Neural cell (in vitro differentiated cells): ENCODE results near the gene WFDC5. TPM values are rescaled to one million over a fixed set of nuclear protein-coding genes. Genes with fewer than 3 reads are reported as not detected.

Source experiments
- H2AFZ ChIP-seq: fragments of 200-600, 300-800 bp; sonication (generic), shearing (Covaris generic); 2 replicates; pipeline ENCODE4 v1.6.0; 2014; ENCODE audit warnings: low read depth, mild to moderate bottlenecking, antibody characterized with exemption, low read length, moderate library complexity
- H3F3A ChIP-seq: fragments of 200-600 bp; shearing (Covaris generic); 2 replicates; pipeline ENCODE4 v1.6.1; 2016; ENCODE audit warnings: mild to moderate bottlenecking, moderate library complexity, mixed read lengths, antibody characterized with exemption, low read length; ENCODE audit not compliant: insufficient read depth, poor library complexity, severe bottlenecking
- H3K27ac ChIP-seq: fragments of 200-600, 300-800 bp; sonication (generic), shearing (Covaris generic); 2 replicates; pipeline ENCODE4 v1.5.1; 2014; ENCODE audit warnings: mild to moderate bottlenecking, low read length, moderate library complexity
- H3K27me3 ChIP-seq: fragments of 300-800, 200-600 bp; sonication (generic), shearing (Covaris generic); 2 replicates; pipeline ENCODE4 v1.6.0; 2014; ENCODE audit warnings: mild to moderate bottlenecking, low read depth, low read length, moderate library complexity; ENCODE audit not compliant: insufficient read depth
- H3K36me3 ChIP-seq: fragments of 300-800, 200-600 bp; sonication (generic), shearing (Covaris generic); 2 replicates; pipeline ENCODE4 v1.5.1; 2014; ENCODE audit warnings: mild to moderate bottlenecking, antibody characterized with exemption, low read length, moderate library complexity; ENCODE audit not compliant: insufficient read depth
- H3K4me2 ChIP-seq: fragments of 300-800, 200-600 bp; sonication (generic), shearing (Covaris generic); 2 replicates; pipeline ENCODE4 v1.6.0; 2014; ENCODE audit warnings: mild to moderate bottlenecking, low read length
- H3K4me3 ChIP-seq: fragments of 300-800, 200-600 bp; sonication (generic), shearing (Covaris generic); 2 replicates; pipeline ENCODE4 v1.5.1; 2014; ENCODE audit warnings: mild to moderate bottlenecking, low read length, moderate library complexity
- H3K79me2 ChIP-seq: fragments of 200-600 bp; shearing (Covaris generic); replicated peaks from 2 replicates; pipeline ENCODE4 v1.6.0; 2014; ENCODE audit warnings: mild to moderate bottlenecking, low read length, moderate library complexity; ENCODE audit not compliant: insufficient read depth
- H3K9ac ChIP-seq: fragments of 300-800, 200-600 bp; sonication (generic), shearing (Covaris generic); 2 replicates; pipeline ENCODE4 v1.6.1; 2016; ENCODE audit warnings: mild to moderate bottlenecking, low read length, mixed read lengths
- H3K9me2 ChIP-seq: fragments of 200-600 bp; shearing (Covaris generic); 2 replicates; pipeline ENCODE4 v1.6.1; 2016; ENCODE audit warnings: mild to moderate bottlenecking, low read length, mixed read lengths; ENCODE audit not compliant: insufficient read depth
- H3K9me3 ChIP-seq: fragments of 200-600, 300-800 bp; sonication (generic), shearing (Covaris generic); 2 replicates; pipeline ENCODE4 v1.6.1; 2016; ENCODE audit warnings: mild to moderate bottlenecking, mixed run types, low read length, moderate library complexity, mixed read lengths
- H4K20me1 ChIP-seq: fragments of 200-600 bp; shearing (Covaris generic); 2 replicates; pipeline ENCODE4 v1.6.1; 2016; ENCODE audit warnings: mild to moderate bottlenecking, mixed run types; ENCODE audit not compliant: insufficient read depth
- CTCF ChIP-seq: fragments of 450-650 bp; IDR thresholded peaks from 2 replicates; pipeline ENCODE4 v1.5.1; 2014; ENCODE audit warnings: antibody characterized with exemption, mild to moderate bottlenecking, moderate library complexity; ENCODE audit not compliant: poor library complexity, severe bottlenecking
- EP300 ChIP-seq: fragments of 450-650 bp; conservative IDR thresholded peaks from 2 replicates; pipeline ENCODE4 v1.6.1; 2014; ENCODE audit warnings: antibody characterized with exemption, mild to moderate bottlenecking, moderate library complexity; ENCODE audit not compliant: poor library complexity, severe bottlenecking
- MXI1 ChIP-seq: fragments of 450-650 bp; conservative IDR thresholded peaks from 2 replicates; pipeline ENCODE4 v1.6.1; 2014; ENCODE audit warnings: antibody characterized with exemption, mild to moderate bottlenecking; ENCODE audit not compliant: poor library complexity, severe bottlenecking
- POLR2AphosphoS5 ChIP-seq: IDR thresholded peaks from 2 replicates; pipeline ENCODE4 v1.6.1; 2012
- RAD21 ChIP-seq: fragments of 450-650 bp; conservative IDR thresholded peaks from 2 replicates; pipeline ENCODE4 v1.6.1; 2014; ENCODE audit warnings: antibody characterized with exemption, mild to moderate bottlenecking, moderate library complexity
- SMC3 ChIP-seq: fragments of 450-650 bp; conservative IDR thresholded peaks from 2 replicates; pipeline ENCODE4 v1.6.1; 2014; ENCODE audit warnings: antibody characterized with exemption, mild to moderate bottlenecking, moderate library complexity; ENCODE audit not compliant: poor library complexity
- TAF1 ChIP-seq: IDR thresholded peaks from 2 replicates; pipeline ENCODE4 v1.6.1; 2012; ENCODE audit warnings: low read depth
- polyA plus RNA-seq: library from polyadenylated mRNA; depleted of rRNA; stranded (reverse); fragments of >200 nt; gene quantifications from 2 replicates; pipeline ENCODE4 v1.2.3, GENCODE V29; 2014
- TF ChIP-seq, protein P1 (sequence below): IDR thresholded peaks from 2 replicates; pipeline ENCODE4 v1.6.1; 2012; ENCODE audit warnings: borderline replicate concordance

WFDC5 gene
- polyA plus RNA-seq, 1 donor from 2014 or later, result not detected

- peaks cover 29% of the 10 kb centered on the region for H3K27me3 ChIP-seq
- no peaks in the 10 kb centered on the region for H3K36me3 ChIP-seq
- H3K9ac ChIP-seq, result no peak within 1 kb of the TSS
- H3F3A ChIP-seq, result no peaks in the 10 kb centered on the region
- no peaks in the 10 kb centered on the region for H3K79me2 ChIP-seq
- no peak within 1 kb of the TSS for H2AFZ ChIP-seq
- H3K4me3 ChIP-seq, result no peak within 1 kb of the TSS
- no peak within 1 kb of the TSS for H3K27ac ChIP-seq
- TF ChIP-seq TAF1 (no peak), MXI1 (no peak), SMC3 (no peak), CTCF (no peak), RAD21 (no peak)
- TF ChIP-seq, protein P1, sequence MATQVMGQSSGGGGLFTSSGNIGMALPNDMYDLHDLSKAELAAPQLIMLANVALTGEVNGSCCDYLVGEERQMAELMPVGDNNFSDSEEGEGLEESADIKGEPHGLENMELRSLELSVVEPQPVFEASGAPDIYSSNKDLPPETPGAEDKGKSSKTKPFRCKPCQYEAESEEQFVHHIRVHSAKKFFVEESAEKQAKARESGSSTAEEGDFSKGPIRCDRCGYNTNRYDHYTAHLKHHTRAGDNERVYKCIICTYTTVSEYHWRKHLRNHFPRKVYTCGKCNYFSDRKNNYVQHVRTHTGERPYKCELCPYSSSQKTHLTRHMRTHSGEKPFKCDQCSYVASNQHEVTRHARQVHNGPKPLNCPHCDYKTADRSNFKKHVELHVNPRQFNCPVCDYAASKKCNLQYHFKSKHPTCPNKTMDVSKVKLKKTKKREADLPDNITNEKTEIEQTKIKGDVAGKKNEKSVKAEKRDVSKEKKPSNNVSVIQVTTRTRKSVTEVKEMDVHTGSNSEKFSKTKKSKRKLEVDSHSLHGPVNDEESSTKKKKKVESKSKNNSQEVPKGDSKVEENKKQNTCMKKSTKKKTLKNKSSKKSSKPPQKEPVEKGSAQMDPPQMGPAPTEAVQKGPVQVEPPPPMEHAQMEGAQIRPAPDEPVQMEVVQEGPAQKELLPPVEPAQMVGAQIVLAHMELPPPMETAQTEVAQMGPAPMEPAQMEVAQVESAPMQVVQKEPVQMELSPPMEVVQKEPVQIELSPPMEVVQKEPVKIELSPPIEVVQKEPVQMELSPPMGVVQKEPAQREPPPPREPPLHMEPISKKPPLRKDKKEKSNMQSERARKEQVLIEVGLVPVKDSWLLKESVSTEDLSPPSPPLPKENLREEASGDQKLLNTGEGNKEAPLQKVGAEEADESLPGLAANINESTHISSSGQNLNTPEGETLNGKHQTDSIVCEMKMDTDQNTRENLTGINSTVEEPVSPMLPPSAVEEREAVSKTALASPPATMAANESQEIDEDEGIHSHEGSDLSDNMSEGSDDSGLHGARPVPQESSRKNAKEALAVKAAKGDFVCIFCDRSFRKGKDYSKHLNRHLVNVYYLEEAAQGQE, result no peak
- H3K9me3 ChIP-seq, result no peaks in the 10 kb centered on the region
- H4K20me1 ChIP-seq, result no peaks in the 10 kb centered on the region
- no peaks in the 10 kb centered on the region for H3K9me2 ChIP-seq
- H3K4me2 ChIP-seq, result no peak within 1 kb of the TSS
Observed at GRCh38 chr20:45100563-45101245, 14.3 kb downstream of the WFDC5 start, which contains the start of gene KCNS1. TSS of gene KCNS1 (minus strand) at chr20:45101127. CDS start at chr20:45099236, 1,891 bp downstream.

DNA sequence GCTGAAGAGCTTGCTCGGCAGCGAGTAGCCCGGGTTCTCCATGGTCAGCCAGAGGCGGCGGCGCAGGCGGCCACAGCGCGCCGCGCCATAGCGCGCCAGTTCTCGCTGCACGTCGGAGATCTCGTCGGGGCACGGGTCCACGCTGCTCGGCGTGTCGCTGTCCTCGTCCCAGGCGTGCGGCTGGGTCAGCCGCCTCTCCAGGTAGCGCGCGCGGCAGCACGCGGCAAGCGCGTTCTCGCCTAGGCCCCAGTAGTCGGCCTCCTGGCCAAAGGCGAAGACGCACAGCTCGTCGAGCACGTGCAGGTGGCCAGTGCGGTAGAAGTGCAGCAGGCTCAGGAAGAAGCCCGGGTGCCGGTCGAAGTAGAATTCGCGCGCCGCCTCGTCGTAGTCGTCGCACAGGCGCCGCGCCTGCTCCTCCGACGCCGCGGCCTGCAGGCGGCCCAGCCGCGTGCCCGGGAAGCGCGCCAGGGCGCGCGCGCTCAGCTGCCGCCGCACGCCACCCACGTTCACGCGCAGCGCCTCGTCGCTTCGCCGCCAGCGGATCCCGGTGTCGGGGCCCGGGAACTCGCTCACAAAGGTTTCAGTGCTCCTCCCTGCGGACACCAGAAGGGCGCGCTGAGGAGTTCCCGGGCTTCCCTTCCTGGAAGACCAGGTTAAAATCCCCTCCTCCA is 16.7 kb downstream of the WFDC5 start:
- Histone ChIP-seq H3K9me2 (no peaks in the 10 kb centered on the region), H3K27ac (no peak overlapping the region), H3K27me3 (peaks cover 29% of the 10 kb centered on the region), H3K9ac (no peak overlapping the region), H3K79me2 (no peaks in the 10 kb centered on the region), H3K4me2 (no peak overlapping the region), H3K36me3 (no peaks in the 10 kb centered on the region), H3K4me3 (no peak overlapping the region), H4K20me1 (no peaks in the 10 kb centered on the region), H2AFZ (no peak overlapping the region), H3F3A (no peaks in the 10 kb centered on the region), H3K9me3 (no peaks in the 10 kb centered on the region)
- TF ChIP-seq SMC3, result no peak
- no peak for TF ChIP-seq EP300
- no peak for TF ChIP-seq RAD21
- TF ChIP-seq CTCF, result no peak
- TF ChIP-seq POLR2AphosphoS5, result no peak
